Raji (cell line): Measurements from ENCODE around the gene RNF19B.

Source experiments
- POLR2A ChIP-seq: IDR thresholded peaks from 2 replicates; pipeline ENCODE4 v1.6.1; 2011; ENCODE audit warnings: low read depth, low read length, control low read depth; ENCODE audit not compliant: insufficient read depth

Gene RNF19B

GRCh38 chr1:32983020-32983419 is 18.4 kb upstream of the RNF19B start:
- no peak for TF ChIP-seq POLR2A

GRCh38 chr1:32981003-32981901 is 16.6 kb upstream of the RNF19B start:
- TF ChIP-seq POLR2A: peak; percentile 47

GRCh38 chr1:32980080-32980479 is 15.5 kb upstream of the RNF19B start:
- no peak for TF ChIP-seq POLR2A

GRCh38 chr1:32978854-32979253 is 14.2 kb upstream of the RNF19B start:
- TF ChIP-seq POLR2A: no peak

- TF ChIP-seq POLR2A: no peak
Measured at GRCh38 chr1:32977546-32978087, 13.0 kb upstream of the RNF19B start.

GRCh38 chr1:32972814-32973428 is 8.3 kb upstream of the RNF19B start:
- TF ChIP-seq POLR2A: no peak

- no peak for TF ChIP-seq POLR2A
Measured at GRCh38 chr1:32971576-32971975, 7.0 kb upstream of the RNF19B start.

GRCh38 chr1:32971156-32971555 is 6.5 kb upstream of the RNF19B start:
- no peak for TF ChIP-seq POLR2A

- TF ChIP-seq POLR2A: no peak
Measured at GRCh38 chr1:32969566-32969965, 5.0 kb upstream of the RNF19B start.

- no peak for TF ChIP-seq POLR2A
Measured at GRCh38 chr1:32967888-32968568, 3.4 kb upstream of the RNF19B start.

GRCh38 chr1:32966900-32967299 is 2.3 kb upstream of the RNF19B start:
- no peak for TF ChIP-seq POLR2A

GRCh38 chr1:32965251-32965747 is 690 bp upstream of the RNF19B start:
- no peak for TF ChIP-seq POLR2A

- peak; percentile 62; the same call in 1 of the 2 replicates for TF ChIP-seq POLR2A
Measured at GRCh38 chr1:32963746-32964460, 706 bp downstream of the RNF19B start.

GRCh38 chr1:32962248-32962896 is 2.2 kb downstream of the RNF19B start:
- TF ChIP-seq POLR2A: 0 out of 2 replicates have a peak, but pooled peaks have one; percentile 1
